ENCODE measurements around the gene PPP1R9A. TPM values are rescaled to one million over a fixed set of nuclear protein-coding genes. Genes with fewer than 3 reads are reported as not detected.

PPP1R9A gene
- total and polyA plus RNA-seq, 2 donors from 2014 or later, result 2.6 to 25.7 TPM

DNA sequence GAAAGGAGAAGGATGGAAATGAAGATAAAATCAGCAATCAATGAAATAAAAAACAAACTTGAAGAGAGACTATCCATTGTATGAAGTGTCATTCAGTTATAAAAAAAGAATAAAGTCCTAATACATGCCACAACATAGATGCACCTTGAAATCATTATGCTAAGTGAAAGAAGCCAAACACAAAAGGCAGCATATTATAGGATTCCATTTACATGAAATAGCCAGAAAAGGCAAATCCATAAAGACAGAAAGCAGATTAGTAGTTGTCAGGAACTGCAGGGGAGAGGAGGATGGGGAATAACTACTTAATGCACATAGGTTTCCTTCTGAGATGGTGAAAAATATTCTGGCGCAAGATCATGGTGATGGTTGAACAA, 423.6 kb downstream of the PPP1R9A start:
- peak overlapping the region in 2 of 3 donors; percentile 57 to 60 for H3K4me3 ChIP-seq (ENCODE audit: low read length in 3 of 3)
- no peaks in the 10 kb centered on the region for H3K4me1 ChIP-seq (ENCODE audit: control insufficient read depth in 2 of 3, insufficient read depth in 2 of 3, low read depth in 1 of 3, low read length in 3 of 3)
- no peaks in the 10 kb centered on the region for H3K36me3 ChIP-seq (ENCODE audit: control insufficient read depth in 2 of 3, insufficient read depth in 3 of 3, low read length in 3 of 3)
- intact Hi-C loops (cut with DNase I), result no loop called here
- no peaks in the 10 kb centered on the region for H3K9me3 ChIP-seq (ENCODE audit: control insufficient read depth in 2 of 3, insufficient read depth in 1 of 3, low read length in 3 of 3)
- FAIRE-seq, result no peak
- TF ChIP-seq, protein P1, sequence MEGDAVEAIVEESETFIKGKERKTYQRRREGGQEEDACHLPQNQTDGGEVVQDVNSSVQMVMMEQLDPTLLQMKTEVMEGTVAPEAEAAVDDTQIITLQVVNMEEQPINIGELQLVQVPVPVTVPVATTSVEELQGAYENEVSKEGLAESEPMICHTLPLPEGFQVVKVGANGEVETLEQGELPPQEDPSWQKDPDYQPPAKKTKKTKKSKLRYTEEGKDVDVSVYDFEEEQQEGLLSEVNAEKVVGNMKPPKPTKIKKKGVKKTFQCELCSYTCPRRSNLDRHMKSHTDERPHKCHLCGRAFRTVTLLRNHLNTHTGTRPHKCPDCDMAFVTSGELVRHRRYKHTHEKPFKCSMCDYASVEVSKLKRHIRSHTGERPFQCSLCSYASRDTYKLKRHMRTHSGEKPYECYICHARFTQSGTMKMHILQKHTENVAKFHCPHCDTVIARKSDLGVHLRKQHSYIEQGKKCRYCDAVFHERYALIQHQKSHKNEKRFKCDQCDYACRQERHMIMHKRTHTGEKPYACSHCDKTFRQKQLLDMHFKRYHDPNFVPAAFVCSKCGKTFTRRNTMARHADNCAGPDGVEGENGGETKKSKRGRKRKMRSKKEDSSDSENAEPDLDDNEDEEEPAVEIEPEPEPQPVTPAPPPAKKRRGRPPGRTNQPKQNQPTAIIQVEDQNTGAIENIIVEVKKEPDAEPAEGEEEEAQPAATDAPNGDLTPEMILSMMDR (IDR thresholded peaks at IDR 0.05; ENCODE audit: borderline replicate concordance, extremely low read depth, insufficient read depth), result no peak
- H3K27ac ChIP-seq (ENCODE audit: low read depth in 2 of 2, low read length in 2 of 2), result no peak overlapping the region
- no peak overlapping the region for H3K9ac ChIP-seq (ENCODE audit: low read length in 3 of 3)
- no peaks in the 10 kb centered on the region for H3K27me3 ChIP-seq (ENCODE audit: control insufficient read depth, insufficient read depth, low read length)
- no peak for DNase-seq

DNA sequence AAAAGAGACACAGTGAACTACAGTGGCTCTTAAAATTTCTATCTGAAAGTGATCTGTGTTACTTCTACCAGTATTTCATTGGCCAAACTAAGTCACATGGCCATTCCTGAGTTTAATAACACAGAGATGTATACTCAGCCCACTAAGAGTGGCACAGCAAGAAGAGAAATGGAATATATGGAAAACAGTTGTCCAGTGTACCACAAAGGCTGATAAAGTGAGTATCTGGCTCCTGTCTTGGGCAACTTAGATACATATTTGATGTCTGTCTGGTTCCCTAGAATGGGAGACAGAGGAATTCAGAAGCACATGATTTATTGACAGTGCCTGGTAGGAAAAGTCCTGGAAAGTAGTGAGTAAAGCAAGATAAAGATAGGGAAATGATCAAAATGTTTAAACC, 427.1 kb downstream of the PPP1R9A start:
- TF ChIP-seq, protein P1 (IDR thresholded peaks at IDR 0.05; ENCODE audit: borderline replicate concordance, extremely low read depth, insufficient read depth), result no peak
- no peak overlapping the region for H3K4me3 ChIP-seq (ENCODE audit: low read length in 3 of 3)
- no peaks in the 10 kb centered on the region for H3K36me3 ChIP-seq (ENCODE audit: control insufficient read depth in 2 of 3, insufficient read depth in 3 of 3, low read length in 3 of 3)
- no peaks in the 10 kb centered on the region for H3K4me1 ChIP-seq (ENCODE audit: control insufficient read depth in 2 of 3, insufficient read depth in 2 of 3, low read depth in 1 of 3, low read length in 3 of 3)
- no peak for FAIRE-seq
- H3K9me3 ChIP-seq (ENCODE audit: control insufficient read depth in 2 of 3, insufficient read depth in 1 of 3, low read length in 3 of 3), result no peaks in the 10 kb centered on the region
- no peaks in the 10 kb centered on the region for H3K27me3 ChIP-seq (ENCODE audit: control insufficient read depth, insufficient read depth, low read length)
- no peak for DNase-seq
- intact Hi-C loops (cut with DNase I), result no loop called here
- H3K27ac ChIP-seq (ENCODE audit: low read depth in 2 of 2, low read length in 2 of 2), result no peak overlapping the region
- H3K9ac ChIP-seq (ENCODE audit: low read length in 3 of 3), result no peak overlapping the region

DNA sequence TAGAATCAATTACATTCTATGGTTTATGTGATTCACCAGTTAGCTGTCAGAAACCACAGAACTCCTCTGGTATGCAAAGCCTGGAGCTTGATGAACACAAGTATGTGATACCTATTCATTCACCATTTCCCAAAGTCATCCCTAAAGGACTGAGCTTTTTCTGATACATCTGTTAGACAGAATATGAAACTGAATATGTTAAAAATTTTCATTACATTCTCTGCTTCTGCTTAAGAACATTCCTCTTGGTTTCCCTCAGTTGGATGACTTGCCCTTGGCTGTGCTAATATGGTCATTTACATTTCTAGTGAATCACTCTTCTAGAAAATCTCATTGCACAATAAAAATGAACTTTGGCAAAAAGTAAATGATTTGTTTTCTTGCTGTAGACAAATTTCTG, 427.7 kb downstream of the PPP1R9A start:
- Histone ChIP-seq H3K27ac (ENCODE audit: low read depth in 2 of 2, low read length in 2 of 2) (no peak overlapping the region), H3K27me3 (ENCODE audit: control insufficient read depth, insufficient read depth, low read length) (no peaks in the 10 kb centered on the region), H3K36me3 (ENCODE audit: control insufficient read depth in 2 of 3, insufficient read depth in 3 of 3, low read length in 3 of 3) (no peaks in the 10 kb centered on the region), H3K9ac (ENCODE audit: low read length in 3 of 3) (no peak overlapping the region), H3K9me3 (ENCODE audit: control insufficient read depth in 2 of 3, insufficient read depth in 1 of 3, low read length in 3 of 3) (no peaks in the 10 kb centered on the region), H3K4me3 (ENCODE audit: low read length in 3 of 3) (no peak overlapping the region), H3K4me1 (ENCODE audit: control insufficient read depth in 2 of 3, insufficient read depth in 2 of 3, low read depth in 1 of 3, low read length in 3 of 3) (no peaks in the 10 kb centered on the region)
- intact Hi-C loops (cut with DNase I), result no loop called here
- FAIRE-seq (no peak), DNase-seq (no peak)
- TF ChIP-seq, protein P1 (IDR thresholded peaks at IDR 0.05; ENCODE audit: borderline replicate concordance, extremely low read depth, insufficient read depth), result no peak

GRCh38 chr7:95338832-95339231, 431.4 kb downstream of the PPP1R9A start:
- TF ChIP-seq, protein P1 (IDR thresholded peaks at IDR 0.05; ENCODE audit: borderline replicate concordance, extremely low read depth, insufficient read depth), result no peak
- Histone ChIP-seq H3K9me3 (ENCODE audit: control insufficient read depth in 2 of 3, insufficient read depth in 1 of 3, low read length in 3 of 3) (no peaks in the 10 kb centered on the region), H3K9ac (ENCODE audit: low read length in 3 of 3) (no peak overlapping the region), H3K36me3 (ENCODE audit: control insufficient read depth in 2 of 3, insufficient read depth in 3 of 3, low read length in 3 of 3) (no peaks in the 10 kb centered on the region), H3K4me1 (ENCODE audit: control insufficient read depth in 2 of 3, insufficient read depth in 2 of 3, low read depth in 1 of 3, low read length in 3 of 3) (no peaks in the 10 kb centered on the region), H3K27me3 (ENCODE audit: control insufficient read depth, insufficient read depth, low read length) (no peaks in the 10 kb centered on the region), H3K4me3 (ENCODE audit: low read length in 3 of 3) (no peak overlapping the region), H3K27ac (ENCODE audit: low read depth in 2 of 2, low read length in 2 of 2) (no peak overlapping the region)
- intact Hi-C loops (cut with DNase I), result no loop called here
- no peak for DNase-seq
- FAIRE-seq, result no peak
